Uterus (tissue), 4 donors: Measurements from ENCODE around the gene CA6. TPM values are rescaled to one million over a fixed set of nuclear protein-coding genes. Genes with fewer than 3 reads are reported as not detected.
"Not testable (repeated sequence)": the region's sequence is repeated elsewhere in the genome, so short reads cannot be mapped to it uniquely, and the experiment has no call there.

Experiments
- DNase-seq, 2 donors: peaks; one replicate each; pipeline ENCODE4 v3.0.0-alpha.2; 2019 to 2020
- H3K27ac ChIP-seq, 2 donors: fragments of 200-600 bp; sonication (generic); 1 replicate in 1 of 2; 2 replicates in 1 of 2; pipeline ENCODE4 v1.5.1; 2016 to 2018
- H3K27me3 ChIP-seq, 2 donors: fragments of 200-600 bp; sonication (generic); one replicate each; pipeline ENCODE4 v1.5.1; 2018 to 2019; ENCODE audit warnings: control low read depth in 1 of 2
- H3K36me3 ChIP-seq, 2 donors: fragments of 200-600 bp; sonication (generic); one replicate each; pipeline ENCODE4 v1.5.1; 2019; ENCODE audit warnings: control low read depth in 1 of 2
- H3K4me1 ChIP-seq, 2 donors: fragments of 200-600 bp; sonication (generic); one replicate each; pipeline ENCODE4 v1.5.1; 2018 to 2019; ENCODE audit warnings: control low read depth in 1 of 2
- H3K4me3 ChIP-seq, 2 donors: fragments of 200-600 bp; sonication (generic); 1 replicate in 1 of 2; 2 replicates in 1 of 2; pipeline ENCODE4 v1.5.1; 2018 to 2019; ENCODE audit warnings: mild to moderate bottlenecking in 1 of 2
- H3K9me3 ChIP-seq, 2 donors: fragments of 200-600 bp; sonication (generic); one replicate each; pipeline ENCODE4 v1.5.1; 2019; ENCODE audit warnings: control low read depth in 1 of 2
- POLR2A ChIP-seq, 2 donors: fragments of 450-650 bp; IDR thresholded peaks; one replicate each; pipeline ENCODE4 v1.6.1; 2016; ENCODE audit warnings: antibody characterized with exemption in 2 of 2, mild to moderate bottlenecking in 1 of 2, moderate library complexity in 1 of 2
- intact Hi-C: fragments of 100-400 bp; cut with DNase I; formaldehyde crosslinking; loops from one replicate; pipeline ENCODE4 v1.15.1; 2023; ENCODE audit warnings: low total_unique reads
- total RNA-seq, 4 donors: library from RNA; depleted of rRNA in 3 of 4; stranded (reverse); fragments of >200 nt in 3 of 4; gene quantifications; one replicate each; pipeline versions ENCODE4 v1.1.0 to v1.2.4, GENCODE V29; 2014 to 2023
- TF ChIP-seq, protein P1 (sequence below), 4 experiments: fragments of 200-600 bp in 2 of 4; fragments of 450-650 bp in 2 of 4; sonication (generic) in 2 of 4; IDR thresholded peaks; one replicate each; pipeline ENCODE4 v1.5.1; 2016 to 2019; ENCODE audit warnings: antibody characterized with exemption in 4 of 4, mild to moderate bottlenecking in 2 of 4, moderate library complexity in 1 of 4
- donor health status: DM: yes; HTN: yes; CAD: no.

CA6 gene
- total RNA-seq, 4 donors from 2014 or later = not detected

DNA sequence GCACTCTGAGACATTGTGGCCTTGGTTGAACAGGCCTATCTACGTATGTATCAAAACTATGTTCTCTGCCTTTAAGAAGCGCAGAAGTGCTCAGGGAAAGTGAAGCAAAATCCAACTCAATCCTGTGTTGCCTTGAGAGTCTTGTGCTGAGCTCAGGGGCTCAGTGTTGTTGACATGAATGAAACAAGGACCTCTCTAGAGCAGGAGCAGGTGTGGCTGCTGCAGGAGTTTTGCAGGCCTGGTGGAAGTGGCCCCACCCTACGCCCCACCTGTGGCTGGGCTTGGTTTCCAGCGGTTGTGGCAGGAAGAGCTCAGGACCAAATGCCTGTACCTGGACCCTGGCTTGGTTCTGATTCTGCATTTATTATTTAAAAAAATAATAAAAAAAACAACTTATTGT, 20.9 kb downstream of the CA6 start:
- intact Hi-C loops = no loop called here
- H3K36me3 ChIP-seq = no peaks in the 10 kb centered on the region
- DNase-seq = no peak
- no peaks in the 10 kb centered on the region for H3K27me3 ChIP-seq
- no peak overlapping the region for H3K4me3 ChIP-seq
- no peak overlapping the region for H3K27ac ChIP-seq
- no peaks in the 10 kb centered on the region for H3K4me1 ChIP-seq
- no peaks in the 10 kb centered on the region for H3K9me3 ChIP-seq
- TF ChIP-seq, protein P1, sequence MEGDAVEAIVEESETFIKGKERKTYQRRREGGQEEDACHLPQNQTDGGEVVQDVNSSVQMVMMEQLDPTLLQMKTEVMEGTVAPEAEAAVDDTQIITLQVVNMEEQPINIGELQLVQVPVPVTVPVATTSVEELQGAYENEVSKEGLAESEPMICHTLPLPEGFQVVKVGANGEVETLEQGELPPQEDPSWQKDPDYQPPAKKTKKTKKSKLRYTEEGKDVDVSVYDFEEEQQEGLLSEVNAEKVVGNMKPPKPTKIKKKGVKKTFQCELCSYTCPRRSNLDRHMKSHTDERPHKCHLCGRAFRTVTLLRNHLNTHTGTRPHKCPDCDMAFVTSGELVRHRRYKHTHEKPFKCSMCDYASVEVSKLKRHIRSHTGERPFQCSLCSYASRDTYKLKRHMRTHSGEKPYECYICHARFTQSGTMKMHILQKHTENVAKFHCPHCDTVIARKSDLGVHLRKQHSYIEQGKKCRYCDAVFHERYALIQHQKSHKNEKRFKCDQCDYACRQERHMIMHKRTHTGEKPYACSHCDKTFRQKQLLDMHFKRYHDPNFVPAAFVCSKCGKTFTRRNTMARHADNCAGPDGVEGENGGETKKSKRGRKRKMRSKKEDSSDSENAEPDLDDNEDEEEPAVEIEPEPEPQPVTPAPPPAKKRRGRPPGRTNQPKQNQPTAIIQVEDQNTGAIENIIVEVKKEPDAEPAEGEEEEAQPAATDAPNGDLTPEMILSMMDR (IDR thresholded peaks at IDR 0.05) = no peak
- no peak for TF ChIP-seq POLR2A (IDR thresholded peaks at IDR 0.05)

DNA sequence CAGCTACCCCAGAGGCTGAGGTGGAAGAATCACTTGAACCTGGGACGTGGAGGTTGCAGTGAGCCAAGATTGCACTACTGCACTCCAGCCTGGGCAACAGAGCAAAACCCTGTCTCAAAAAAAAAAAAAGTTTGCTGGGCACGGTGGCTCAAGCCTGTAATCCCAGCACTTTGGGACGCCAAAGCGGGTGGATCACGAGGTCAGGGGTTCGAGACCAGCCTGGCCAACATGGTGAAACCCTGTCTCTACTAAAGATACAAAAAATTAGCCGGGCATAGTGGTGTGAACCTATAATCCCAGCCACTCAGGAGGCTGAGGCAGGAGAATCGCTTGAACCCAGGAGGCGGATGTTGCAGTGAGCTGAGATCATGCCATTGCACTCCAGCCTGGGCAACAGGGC, 23.2 kb downstream of the CA6 start:
- H3K27me3 ChIP-seq, intact Hi-C loops, H3K9me3 ChIP-seq: not testable (repeated sequence)

DNA sequence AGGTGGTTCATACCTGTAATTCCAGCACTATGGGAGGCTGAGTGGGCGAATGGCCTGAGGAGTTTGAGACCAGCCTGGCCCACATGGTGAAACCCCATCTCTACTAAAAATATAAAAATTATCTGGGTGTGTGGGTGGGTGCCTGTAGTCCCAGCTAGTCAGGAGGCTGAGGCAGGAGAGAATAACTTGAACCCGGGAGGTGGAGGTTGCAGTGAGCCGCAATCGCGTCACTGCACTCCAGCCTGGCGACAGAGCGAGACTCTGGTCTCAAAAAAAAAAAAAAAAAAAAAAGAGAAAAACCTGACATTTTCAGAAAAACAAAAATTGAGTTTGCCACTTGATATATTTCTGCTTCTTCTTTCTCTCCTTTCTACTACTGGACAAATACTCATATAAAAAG, 24.3 kb downstream of the CA6 start:
- Histone ChIP-seq H3K9me3 (no peaks in the 10 kb centered on the region), H3K27me3 (no peaks in the 10 kb centered on the region), H3K27ac (no peak overlapping the region), H3K36me3 (no peaks in the 10 kb centered on the region), H3K4me1 (no peaks in the 10 kb centered on the region), H3K4me3 (no peak overlapping the region)
- no peak for DNase-seq
- TF ChIP-seq, protein P1 (IDR thresholded peaks at IDR 0.05) = no peak
- TF ChIP-seq POLR2A (IDR thresholded peaks at IDR 0.05) = no peak
- intact Hi-C loops = no loop called here

More for the DNA sequence above, 23.2 kb downstream of the CA6 start:
- not testable (repeated sequence) for H3K4me3 ChIP-seq, DNase-seq, H3K36me3 ChIP-seq, H3K27ac ChIP-seq, H3K4me1 ChIP-seq

DNA sequence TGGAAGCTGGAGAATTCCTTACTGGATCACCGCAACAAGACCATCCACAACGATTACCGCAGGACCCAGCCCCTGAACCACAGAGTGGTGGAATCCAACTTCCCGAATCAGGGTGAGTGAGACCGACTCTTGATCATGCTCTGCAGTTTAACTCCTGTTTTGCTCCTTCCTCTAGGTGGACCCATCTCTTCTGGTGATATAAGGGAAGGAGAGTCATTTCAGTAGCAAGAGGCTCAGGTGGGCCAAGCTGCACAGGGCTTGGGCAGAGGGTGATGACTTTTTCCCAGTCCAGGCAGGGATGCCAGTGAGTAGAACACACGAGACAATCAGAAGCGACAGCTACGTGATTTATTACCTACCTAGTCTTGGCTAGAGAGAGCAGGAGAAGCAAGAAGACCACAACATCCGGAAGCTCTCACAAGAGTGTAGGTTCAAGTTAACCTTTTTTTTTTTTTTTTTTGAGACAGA, 25.2 kb downstream of the CA6 start:
- no peak for TF ChIP-seq POLR2A (IDR thresholded peaks at IDR 0.05)
- TF ChIP-seq, protein P1 (IDR thresholded peaks at IDR 0.05) = no peak
- intact Hi-C loops = no loop called here

DNA sequence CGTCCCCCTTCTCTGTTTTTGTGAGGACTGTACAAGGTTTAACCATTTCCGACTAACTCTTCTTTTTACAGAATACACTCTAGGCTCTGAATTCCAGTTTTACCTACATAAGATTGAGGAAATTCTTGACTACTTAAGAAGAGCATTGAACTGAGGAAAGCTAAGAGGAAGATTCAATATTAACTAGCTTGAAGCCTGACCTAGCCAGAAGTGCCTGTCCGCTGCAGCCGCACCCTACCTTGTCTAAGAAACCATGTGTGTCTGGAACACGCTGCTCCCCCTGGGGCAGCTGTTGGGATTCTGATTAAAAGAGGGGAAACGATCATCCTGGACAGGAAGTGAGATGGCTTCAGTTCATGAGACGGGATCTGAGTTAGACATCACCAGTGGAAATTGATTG, 28.9 kb downstream of the CA6 start:
- no peak for TF ChIP-seq POLR2A (IDR thresholded peaks at IDR 0.05)
- TF ChIP-seq, protein P1 (IDR thresholded peaks at IDR 0.05) = no peak
- Histone ChIP-seq H3K36me3 (no peaks in the 10 kb centered on the region), H3K4me1 (no peaks in the 10 kb centered on the region), H3K4me3 (no peak overlapping the region), H3K27ac (no peak overlapping the region), H3K9me3 (no peaks in the 10 kb centered on the region), H3K27me3 (no peaks in the 10 kb centered on the region)
- intact Hi-C loops = no loop called here
- DNase-seq = no peak

More for the DNA sequence above, 25.2 kb downstream of the CA6 start:
- H3K9me3 ChIP-seq = no peaks in the 10 kb centered on the region
- no peak overlapping the region for H3K4me3 ChIP-seq
- DNase-seq = no peak
- H3K4me1 ChIP-seq = no peaks in the 10 kb centered on the region
- no peaks in the 10 kb centered on the region for H3K27me3 ChIP-seq
- no peak overlapping the region for H3K27ac ChIP-seq
- H3K36me3 ChIP-seq = no peaks in the 10 kb centered on the region

DNA sequence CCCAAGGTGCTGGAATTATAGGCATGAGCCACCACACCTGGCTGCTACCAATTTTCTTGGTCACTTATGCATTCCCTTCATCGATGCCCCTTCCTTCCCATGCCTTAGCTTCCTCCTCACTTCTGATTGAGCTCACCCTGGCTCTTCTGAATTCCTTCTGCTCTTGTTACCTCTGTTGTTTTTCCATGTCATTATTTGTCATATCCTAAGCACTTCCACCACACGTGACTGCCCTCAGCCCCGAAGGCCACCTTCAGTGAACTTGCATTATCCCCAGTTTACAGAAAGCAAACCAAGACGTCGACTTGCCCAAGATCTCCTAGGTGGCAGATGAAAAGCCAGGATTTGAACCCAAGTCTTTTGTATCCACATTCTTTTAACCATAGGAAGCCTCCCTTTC, 30.7 kb downstream of the CA6 start:
- TF ChIP-seq, protein P1 (IDR thresholded peaks at IDR 0.05) = no peak
- no peak for TF ChIP-seq POLR2A (IDR thresholded peaks at IDR 0.05)
- Histone ChIP-seq H3K4me3 (no peak overlapping the region), H3K36me3 (no peaks in the 10 kb centered on the region), H3K27me3 (no peaks in the 10 kb centered on the region), H3K4me1 (no peaks in the 10 kb centered on the region), H3K9me3 (no peaks in the 10 kb centered on the region), H3K27ac (no peak overlapping the region)
- intact Hi-C loops = no loop called here
- DNase-seq = no peak
